NCI-H526 treated with DMSO at 0.1 percent for 48 hours (cell line): ENCODE data around the gene EMC10.

Experiments
- DNase-seq: peaks from one replicate; lab custom pipeline; 2025; lab: John Stamatoyannopoulos, UW

Gene EMC10

DNA sequence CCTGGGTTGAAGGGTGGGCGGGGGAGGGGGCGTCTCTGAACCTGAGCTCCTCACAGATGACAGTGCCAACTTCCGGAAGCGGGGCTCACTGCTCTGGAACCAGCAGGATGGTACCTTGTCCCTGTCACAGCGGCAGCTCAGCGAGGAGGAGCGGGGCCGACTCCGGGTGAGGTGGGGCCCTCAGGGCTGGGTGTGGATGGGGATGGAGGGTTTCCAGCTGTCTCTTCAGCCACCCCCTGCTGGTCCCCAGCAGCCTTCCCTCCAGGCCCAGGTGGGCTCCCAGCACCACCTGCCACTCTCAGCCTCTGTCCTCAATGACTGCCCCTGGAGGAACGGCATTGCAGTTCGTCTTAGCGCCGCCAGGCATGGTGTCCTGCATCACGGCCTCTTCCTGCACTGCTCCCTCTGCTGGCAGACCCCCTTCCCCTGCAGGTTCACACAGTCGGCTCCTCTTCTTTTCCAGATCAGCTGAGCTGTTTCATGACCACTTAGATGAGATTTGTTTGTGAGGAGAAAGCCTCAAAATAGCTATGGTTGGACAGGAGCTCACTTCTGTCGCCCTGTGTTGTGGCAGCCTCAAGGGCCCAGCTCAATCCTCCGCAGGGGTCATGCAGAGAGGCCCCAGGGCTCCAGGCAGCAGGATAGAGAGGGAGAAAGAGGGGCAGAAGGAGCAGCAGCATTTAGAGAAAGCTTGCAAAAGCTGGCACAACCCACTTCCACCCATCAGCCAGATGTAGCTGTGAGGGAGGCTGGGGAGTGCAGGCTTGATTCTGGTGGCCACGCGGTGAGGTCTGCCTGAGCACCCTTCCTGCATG, 2.8 kb downstream of the EMC10 start:
- peak; percentile 10 for DNase-seq

DNA sequence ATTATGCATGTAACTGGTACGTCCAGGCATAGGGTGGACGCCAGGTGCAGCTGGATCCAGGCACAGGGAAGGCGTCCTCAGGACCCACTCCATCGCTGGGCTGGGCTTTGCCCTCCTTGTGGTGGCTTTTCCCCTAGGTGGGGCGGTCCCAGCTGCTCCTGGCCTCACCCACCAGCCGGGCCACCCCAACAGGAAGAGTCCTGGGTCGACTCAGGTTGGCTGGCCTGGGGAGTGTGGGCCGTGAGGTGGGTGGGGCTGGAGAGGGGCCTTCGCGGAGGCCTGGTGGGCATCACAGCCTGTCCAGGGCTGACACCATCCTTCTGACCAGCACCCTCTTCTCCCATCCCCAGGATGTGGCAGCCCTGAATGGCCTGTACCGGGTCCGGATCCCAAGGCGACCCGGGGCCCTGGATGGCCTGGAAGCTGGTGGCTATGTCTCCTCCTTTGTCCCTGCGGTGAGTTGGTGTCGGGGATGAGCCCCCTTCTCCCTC, 3.5 kb downstream of the EMC10 start:
- no peak for DNase-seq

DNA sequence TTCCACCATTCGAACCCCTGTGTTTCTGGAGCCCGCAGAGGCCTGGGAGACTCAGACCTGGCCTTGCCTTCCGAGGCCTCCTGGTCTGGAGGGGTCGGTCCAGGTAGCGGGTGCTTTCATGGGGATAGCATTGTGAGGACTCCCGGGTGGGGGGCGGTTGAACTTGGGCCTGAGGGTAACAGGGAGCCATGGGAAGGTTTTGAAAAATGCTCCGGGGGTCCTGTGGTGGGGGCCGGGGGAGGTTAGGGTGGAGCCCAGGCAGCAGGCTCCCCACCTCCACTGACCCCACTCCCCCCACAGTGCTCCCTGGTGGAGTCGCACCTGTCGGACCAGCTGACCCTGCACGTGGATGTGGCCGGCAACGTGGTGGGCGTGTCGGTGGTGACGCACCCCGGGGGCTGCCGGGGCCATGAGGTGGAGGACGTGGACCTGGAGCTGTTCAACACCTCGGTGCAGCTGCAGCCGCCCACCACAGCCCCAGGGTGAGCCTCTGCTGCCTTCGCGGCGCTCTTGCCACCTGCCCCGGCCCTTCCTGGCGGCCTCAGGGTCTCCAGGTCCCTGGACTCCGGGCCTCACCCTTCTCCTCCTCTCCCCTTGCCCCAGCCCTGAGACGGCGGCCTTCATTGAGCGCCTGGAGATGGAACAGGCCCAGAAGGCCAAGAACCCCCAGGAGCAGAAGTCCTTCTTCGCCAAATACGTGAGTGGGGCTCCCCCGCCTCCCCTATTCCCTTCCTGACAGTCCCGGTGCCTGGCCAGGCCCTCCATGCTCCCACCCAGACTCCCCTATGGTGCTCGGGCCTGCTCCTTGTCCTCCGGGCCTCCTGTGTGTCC, 4.2 kb downstream of the EMC10 start:
- DNase-seq, result no peak

DNA sequence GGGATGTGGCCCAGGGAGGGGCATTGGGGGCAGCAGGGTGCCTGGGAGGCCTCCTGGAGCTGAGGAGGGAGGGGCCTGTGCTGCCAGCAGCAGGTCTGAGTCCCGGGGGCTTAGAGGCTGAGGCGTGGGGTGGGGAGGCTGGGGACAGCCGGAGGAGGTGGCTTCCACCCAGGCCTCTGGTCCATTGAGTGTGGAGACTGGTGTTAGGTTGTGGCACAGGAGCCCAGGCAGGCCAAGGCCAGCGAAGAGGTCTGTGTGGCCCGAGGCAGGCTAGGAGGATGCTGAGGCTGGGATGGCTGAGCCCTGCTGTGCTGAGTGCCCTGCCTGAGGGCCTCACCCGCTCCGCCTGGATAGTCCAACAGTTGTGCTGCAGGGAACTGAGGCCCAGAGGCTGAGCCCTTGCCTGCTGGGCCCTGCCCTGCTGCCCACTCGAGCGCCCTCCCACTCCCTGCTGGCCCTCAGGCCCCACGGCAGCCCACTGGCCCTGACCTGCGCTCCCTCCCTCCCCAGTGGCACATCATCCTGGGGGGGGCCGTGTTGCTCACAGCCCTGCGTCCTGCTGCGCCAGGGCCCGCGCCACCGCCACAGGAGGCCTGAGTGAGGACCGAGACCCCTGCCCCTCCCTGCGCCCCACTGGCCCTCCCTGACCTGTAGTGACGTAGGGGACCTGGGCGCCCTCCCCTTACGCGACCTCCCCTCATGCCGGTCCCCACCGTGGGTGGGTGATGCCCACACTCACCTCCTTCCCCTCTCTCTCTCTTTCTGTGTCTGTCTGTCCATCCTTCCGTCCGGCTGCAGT, 5.2 kb downstream of the EMC10 start:
- DNase-seq, result no peak

DNA sequence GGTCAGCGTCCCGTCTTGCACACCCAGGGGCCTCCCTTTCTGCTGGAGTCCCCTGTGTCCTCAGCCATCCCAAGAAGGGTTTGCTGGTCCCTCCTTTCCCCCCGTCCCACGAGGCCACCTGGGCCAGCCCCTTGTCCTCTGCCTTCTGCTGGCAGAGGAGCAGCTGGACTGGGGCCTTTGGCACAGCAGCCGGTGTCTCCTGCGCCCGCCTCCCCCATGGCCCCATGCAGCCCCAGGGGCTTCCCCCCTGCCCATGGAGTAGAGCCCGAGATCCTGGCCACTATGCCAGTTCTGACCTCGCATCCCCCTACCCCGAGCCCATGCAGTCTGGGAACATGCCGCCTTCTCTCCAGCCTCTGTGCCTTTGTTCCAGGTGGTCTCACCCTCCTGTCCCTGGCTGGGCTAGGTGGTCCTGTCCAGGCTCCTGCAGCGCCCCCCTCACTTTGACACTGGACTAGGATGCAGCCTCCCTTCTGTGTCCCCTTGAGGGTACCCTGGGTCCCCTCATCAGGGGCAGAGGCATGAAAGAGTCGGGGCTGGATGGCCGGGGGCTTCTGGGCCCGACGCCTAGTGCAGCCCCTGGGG, 6.1 kb downstream of the EMC10 start:
- DNase-seq, result no peak

DNA sequence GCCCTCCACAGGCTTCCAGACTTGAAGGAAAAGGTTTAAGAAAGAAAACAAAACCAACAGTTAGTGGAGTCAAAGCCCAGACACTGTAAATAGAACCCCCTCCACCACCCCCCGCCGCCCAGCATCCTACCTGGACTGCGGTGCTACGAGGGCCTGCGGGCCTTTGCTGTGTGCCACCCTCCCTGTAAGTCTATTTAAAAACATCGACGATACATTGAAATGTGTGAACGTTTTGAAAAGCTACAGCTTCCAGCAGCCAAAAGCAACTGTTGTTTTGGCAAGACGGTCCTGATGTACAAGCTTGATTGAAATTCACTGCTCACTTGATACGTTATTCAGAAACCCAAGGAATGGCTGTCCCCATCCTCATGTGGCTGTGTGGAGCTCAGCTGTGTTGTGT, 6.6 kb downstream of the EMC10 start:
- DNase-seq, result no peak

DNA sequence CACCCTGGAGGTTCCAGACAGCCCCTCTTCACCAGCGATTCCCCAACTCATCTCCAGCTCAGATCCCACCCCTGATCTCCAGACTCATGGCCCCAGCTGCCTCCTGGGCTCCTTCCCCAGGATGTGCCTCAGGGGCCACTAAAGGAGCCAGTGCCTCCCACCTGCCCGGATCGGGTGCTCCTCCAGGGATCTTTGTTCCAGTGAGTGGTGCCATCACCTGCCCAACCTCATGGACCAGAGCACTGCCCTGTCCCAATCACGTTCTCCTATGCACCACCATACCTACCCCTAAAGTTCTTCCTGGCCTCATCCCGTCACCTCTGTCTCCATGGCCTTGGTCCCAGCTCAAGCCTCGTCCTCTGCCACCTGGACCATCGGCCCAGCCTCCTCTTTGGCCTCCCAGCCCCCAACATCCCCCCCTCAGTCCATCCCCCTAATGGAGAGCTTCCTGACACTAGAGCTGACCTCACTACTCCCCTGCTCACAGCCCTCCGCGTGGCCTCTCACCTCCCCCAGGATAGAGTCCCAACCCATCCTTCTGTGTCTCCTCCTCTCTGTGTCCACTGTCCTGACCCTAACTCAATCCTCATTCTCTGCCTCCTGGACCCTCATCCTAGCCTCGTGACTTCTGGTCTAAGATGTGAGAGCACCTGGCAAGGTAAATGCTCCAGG, 9.1 kb downstream of the EMC10 start:
- no peak for DNase-seq

DNA sequence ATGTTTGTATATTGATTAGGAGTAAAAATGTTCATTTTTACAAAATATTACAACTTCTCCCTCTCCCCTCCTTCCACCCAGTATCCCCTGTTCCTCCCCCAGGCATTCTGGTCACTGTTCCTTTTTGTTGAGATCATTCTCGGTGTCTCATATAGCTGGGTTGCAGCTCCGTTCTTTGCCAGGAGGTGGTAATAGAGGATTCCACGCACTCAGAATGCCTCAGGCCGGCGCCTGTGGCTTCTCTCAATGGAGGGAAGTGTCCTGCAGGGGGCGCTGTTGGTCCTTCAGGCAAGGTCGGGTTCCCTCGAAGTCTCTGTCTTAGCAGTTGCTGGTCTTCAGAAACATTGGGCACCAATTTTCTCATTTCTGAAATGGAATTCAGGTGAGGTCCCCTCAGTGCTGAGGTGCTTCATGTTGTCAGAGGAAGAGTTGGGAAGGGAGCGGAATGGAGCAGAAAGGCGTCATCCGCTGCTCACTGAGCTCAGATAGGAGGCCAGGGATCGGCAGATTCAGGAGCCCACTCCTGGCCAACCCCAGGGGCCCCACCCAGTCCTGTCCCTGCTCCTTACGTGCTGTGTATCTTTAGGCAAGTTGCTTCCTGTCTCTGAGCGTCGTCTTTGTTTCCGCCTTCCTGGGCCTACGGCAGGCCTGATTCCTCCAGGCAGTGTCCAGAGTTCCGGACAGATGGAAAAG, 10.7 kb downstream of the EMC10 start:
- no peak for DNase-seq

DNA sequence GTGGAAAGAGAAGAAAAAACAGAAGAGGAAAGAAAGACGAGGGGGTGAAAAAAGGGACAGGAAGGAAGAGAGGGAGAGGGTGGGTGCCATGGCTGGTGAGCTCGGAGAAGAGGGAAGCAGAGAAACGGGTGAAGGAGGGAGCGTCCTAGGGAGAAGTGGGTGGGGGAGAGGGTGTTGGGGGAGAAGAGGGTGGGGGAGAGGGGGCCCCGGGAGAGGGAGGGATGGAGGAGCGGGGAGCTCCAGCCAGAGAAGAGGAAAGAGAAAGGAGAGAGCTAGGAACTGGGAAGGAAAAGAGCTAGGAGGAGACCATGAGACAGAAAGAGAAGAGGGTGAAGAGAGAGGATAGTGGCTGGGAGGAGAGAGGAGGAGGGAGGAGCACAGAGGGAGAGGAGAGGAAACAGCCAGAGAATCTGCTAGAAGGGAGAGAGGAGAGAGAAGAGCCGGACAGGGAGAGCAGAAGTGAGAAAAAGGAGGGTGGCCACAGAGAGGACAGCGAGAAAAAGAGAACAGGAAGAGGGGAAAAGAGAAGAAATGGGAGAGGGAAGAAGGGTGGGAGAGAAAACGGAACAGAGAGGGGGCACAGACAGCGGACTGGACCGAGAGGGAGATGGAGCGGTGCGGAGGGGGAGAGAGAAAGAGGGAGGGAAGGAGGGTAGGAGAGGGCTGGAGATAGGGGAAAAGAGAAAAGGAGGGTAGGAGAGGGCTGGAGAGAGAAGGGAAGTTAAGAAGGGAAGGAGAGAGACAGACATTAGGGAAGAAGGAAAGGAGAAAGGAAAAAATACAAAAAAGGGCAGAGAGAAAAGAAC, 12.3 kb downstream of the EMC10 start:
- DNase-seq, result no peak

DNA sequence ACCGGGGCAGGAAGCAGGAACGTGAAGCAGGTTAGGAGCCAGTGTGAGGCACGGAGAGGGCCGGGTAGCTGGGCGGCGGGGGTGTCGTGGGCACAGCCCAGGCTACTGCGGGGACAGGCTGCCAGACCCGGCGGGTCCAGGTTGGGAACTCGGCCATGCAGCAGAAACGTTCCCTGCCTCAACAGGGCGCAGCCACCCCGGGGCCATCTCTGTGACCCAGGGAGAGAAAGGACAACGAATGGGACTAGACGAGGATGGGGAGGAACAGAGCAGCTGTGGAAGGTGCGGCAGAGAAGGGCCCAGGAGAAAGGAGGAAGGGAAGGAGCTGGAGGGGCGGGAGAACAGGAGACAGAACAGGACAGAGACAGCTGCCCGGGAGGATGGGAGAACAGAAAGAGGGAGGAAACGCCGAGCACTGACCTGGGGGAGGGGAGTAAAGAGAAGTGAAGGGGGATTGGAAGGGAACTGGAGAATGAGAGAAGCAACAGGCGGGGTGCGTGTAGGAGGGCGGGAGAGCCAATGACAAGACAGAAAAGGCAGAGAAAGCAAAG, 13.2 kb downstream of the EMC10 start:
- no peak for DNase-seq

DNA sequence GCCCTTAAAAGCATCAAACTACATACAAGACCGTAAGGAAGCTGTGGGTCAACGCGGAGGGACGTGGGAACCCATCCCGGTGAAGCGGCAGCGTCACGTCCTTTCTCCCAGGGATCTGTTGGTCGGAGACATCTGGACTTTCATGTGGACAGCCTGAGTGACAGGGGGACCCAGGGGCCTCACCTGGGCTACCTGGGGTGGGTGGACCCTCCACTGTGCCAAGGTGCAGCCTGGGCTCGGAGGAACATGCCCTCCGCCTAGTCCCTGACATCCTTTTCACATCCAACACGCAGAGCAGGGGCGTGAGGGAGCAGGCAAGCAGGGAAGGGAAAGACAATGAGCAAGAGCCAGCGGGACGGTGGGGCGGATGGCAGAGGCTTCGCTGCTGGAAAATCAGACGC, 14.1 kb downstream of the EMC10 start:
- no peak for DNase-seq

DNA sequence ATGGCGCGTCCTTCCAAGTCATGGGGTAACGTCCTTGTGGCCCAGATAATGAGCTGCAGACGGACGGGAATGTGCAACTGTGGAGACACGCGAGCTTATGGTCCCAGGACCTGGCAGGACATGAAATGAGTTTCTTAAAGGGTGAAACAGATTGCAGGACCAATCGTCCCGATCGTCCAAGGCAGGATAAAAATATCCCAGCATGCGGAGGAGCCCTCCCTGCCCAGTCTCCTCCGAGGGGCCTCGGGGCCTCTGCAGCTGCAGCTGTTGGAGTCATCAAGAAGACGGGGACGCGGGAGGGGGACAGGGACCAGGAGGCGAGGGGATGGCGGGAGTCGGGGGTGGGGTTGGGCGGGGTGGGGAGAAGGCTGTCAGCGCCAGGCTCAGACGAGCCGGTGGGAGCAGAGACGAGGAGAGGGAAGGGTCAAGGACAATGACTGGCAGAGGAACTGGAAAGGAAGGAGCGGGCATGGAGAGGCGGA, 14.7 kb downstream of the EMC10 start:
- no peak for DNase-seq

DNA sequence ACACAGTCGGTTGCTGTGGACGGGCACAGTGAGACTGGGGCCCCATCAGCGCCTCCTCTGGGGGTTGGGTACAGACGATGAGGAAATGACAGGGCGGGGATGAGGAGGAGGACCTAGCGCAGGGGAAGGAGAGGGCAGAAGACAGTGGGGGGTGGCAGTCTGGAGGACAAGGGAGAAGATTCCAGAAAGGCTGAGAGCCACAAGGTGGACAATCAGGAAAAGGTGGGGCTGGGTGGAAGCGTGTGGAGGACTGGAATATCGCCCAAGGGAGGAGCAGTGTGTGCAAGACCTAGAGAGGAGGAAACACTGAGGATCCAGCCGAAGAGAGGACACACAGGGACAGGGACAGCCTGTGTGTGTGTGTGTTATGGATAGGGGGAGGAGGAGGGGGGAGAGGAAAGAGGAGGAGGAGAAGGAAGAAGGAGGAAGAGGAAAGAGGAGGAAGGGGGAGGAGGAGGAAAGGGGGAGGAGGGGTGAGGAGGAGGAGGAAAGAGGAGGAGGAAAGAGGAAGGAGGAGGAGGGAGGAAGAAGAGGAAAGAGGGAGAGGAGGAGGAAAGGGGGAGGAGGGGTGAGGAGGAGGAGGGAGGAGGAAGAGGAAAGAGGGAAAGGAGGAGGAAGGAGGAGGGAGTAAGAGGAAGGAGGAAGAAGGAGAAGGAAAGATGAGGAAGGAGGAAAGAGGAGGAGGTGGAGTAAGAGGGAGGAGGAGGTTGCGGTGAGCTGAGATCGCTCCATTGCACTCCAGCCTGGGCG, 16.2 kb downstream of the EMC10 start:
- DNase-seq, result no peak

DNA sequence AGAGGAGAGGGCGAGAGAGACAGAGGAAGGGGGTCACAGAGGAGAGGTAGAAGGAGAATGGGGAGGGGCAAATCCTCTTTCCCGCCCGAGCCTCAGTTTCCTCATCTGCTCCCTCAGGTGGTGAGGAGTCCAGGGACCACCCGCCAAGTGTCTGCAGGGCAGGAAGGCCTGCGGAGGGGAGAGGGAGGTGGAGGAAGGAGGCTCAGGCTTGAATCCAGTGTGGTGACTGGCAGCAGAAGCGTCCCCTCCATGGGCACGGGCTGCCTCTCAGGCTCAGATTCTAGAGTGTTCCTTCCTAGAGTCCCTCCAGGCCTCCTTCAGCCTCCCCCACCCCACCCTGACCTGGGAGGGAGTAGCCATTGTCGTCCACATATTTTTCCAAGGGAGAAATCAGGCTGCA, 16.9 kb downstream of the EMC10 start:
- no peak for DNase-seq

DNA sequence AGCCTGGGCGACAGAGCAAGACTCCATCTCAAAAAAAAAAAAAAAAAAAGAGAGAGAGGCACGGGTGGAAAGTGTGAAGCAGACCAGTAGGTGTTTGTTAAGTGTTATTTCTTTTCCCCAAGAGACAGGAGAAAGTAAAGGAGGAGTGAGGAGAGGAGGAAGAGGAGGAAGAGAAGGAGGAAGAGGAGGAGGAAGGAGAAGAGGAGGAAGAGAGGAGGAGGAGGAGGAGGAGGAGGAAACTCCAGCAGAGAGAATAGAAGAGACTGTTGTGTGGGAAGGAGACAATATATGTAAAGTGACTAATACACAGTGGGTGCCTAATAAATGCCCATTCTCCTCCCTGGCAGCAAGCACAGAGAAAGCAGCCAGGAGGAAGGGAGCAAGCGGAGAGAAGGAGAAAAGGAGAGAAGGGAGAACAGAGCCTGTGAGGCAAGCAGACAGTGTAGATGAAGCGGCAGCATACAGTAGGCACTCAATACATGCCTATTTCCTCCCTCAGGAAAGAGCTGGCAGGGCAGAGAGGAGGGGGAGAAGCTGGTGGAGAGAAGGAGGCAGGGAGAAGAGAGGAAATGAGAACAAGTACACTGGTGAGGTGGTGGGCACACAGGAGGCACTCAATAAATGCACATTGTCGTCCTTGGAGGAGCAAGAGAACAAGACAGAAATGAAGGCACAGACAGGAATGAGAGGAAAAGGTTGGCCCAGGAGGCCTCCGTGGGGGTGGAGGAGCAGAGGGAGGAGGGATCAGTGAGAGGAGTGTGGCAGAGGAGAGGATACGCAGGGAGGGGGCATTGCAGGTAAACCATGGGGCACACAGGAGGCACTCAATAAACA, 18.1 kb downstream of the EMC10 start:
- DNase-seq, result no peak

DNA sequence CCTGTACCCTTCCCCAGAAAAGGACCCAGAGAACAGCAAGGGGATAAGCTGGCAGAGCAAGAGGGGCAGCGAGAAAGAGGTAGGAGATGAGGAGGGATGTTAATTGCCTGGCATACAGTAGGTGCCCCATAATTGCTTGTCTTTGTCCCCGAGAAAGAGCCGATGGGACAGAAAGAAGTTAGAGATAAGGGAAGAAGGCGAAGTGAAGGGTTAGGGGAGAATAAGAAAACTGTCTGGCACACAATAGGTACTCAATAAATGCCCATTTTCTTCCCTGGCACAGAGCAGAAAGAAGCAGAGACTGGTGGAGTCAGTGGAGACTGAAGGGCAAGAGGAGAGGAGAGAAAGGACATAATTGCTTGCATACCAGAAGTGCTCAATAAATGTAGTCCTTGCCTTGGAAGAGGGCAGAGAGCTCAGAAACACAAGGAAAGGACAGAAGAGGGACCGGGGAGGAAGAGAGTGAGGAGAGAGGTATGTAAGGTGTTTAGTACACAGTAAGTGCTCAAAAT, 18.8 kb downstream of the EMC10 start:
- no peak for DNase-seq

DNA sequence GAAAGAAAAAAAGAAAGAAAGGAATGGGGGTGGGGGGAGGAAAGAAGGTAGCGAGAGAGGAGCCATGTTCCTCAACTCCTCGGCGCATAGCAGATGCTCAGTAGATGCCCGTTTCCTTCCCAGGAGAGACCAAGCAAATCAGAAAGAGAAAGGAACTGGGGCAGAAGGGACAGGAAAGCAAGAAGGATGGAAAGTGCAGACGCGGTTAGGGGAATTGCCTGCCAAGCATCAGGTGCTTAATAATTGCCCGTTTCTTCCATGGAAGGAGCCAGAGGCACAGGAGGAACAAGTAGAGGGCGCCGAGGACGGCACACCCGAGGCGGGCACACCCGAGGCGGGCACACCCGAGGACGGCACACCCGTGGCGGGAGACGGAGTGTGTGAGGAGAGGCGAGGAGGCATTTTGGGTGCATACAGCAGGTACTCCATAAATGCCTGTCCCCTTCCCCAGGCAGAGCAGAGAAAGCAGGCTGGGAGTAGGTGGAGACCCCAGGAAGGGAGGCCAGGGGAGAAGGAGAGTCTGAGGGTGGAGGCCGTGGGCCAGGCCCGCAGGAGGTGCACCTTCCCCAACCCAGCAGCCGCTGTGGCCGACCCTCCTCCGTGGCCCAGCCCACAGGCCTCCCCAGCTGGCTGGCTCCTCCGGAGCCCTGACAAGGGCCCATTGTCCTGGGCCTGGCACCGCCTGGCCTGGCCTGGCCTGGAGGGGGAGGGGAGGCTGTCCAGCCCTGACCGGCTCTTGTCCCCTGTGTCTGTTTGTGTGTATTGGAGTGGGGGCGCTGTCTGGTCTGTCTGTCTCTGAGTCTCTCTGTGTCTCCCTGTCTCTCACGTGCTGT, 20.1 kb downstream of the EMC10 start:
- no peak for DNase-seq
